GM12878 (cell line): ENCODE measurements around the gene CARD19. TPM values are rescaled to one million over a fixed set of nuclear protein-coding genes. Genes with fewer than 3 reads are reported as not detected.

ENCODE experiments used
- ATAC-seq: fragments of 200-7000 bp; cut with Tn5 transposase; 3 replicates; pipeline ENCODE4 v1.9.1; 2020; ENCODE audit warnings: mild to moderate bottlenecking, moderate library complexity
- BruUV-seq: library from RNA; stranded (reverse); fragments of 400-500 nt; replicated peaks from 2 replicates; lab custom pipeline; 2021; lab: Mats Ljungman, UMichigan
- CTCF ChIA-PET: fragments of 300-600 bp; sonication (Branson Sonifier 250); formaldehyde crosslinking; extraction: SDS; loops from one replicate; lab custom pipeline; 2021; ENCODE audit warnings: inconsistent platforms; lab: Yijun Ruan, JAX
- POLR2A ChIA-PET: fragments of 350-600 bp; formaldehyde crosslinking; extraction: SDS; loops from one replicate; lab custom pipeline; 2021; ENCODE audit warnings: inconsistent platforms; lab: Charles Lee
- RAD21 ChIA-PET: fragments of 300-600 bp; sonication (Branson Sonifier 250); formaldehyde crosslinking; loops from one replicate; lab custom pipeline; 2023; ENCODE audit warnings: antibody characterized with exemption; ENCODE audit not compliant: unreplicated experiment; lab: Charles Lee
- SMC1A ChIA-PET: fragments of 300-600 bp; sonication (Branson Sonifier 250); formaldehyde crosslinking; loops from one replicate; lab custom pipeline; 2023; ENCODE audit not compliant: unreplicated experiment, uncharacterized antibody; lab: Charles Lee
- DNase-seq: peaks from one replicate; pipeline ENCODE4 v3.0.0-alpha.2; 2011; ENCODE audit warnings: low read depth, low spot score
- FAIRE-seq: peaks from 3 replicates; lab custom pipeline; 2011; peaks lifted over from hg19 to GRCh38; lab: Jason Lieb, UNC
- H2AFZ ChIP-seq: 2 replicates; pipeline ENCODE4 v1.6.0; 2011; ENCODE audit warnings: low read depth, low read length, control low read depth; ENCODE audit not compliant: control insufficient read depth
- H3K27ac ChIP-seq: 2 replicates; pipeline ENCODE4 v1.5.1; 2011; ENCODE audit warnings: control low read depth; ENCODE audit not compliant: control insufficient read depth, insufficient read depth
- H3K27me3 ChIP-seq, 2 experiments: replicated peaks in 1 of 2; 2 replicates each; pipeline versions ENCODE4 v1.6.0 to v1.6.1; 2011; ENCODE audit warnings: low read length in 1 of 2; ENCODE audit not compliant: control insufficient read depth in 2 of 2, insufficient read depth in 2 of 2
- H3K36me3 ChIP-seq, 2 experiments: 2 replicates each; pipeline ENCODE4 v1.5.1; 2011; ENCODE audit warnings: low read length in 1 of 2; ENCODE audit not compliant: control insufficient read depth in 2 of 2, insufficient read depth in 2 of 2
- H3K4me1 ChIP-seq: 2 replicates; pipeline ENCODE4 v1.6.1; 2011; ENCODE audit warnings: mild to moderate bottlenecking, low read length, moderate library complexity, mixed read lengths; ENCODE audit not compliant: control insufficient read depth, insufficient read depth
- H3K4me2 ChIP-seq: 2 replicates; pipeline ENCODE4 v1.6.0; 2011; ENCODE audit warnings: control low read depth; ENCODE audit not compliant: control insufficient read depth, insufficient read depth
- H3K4me3 ChIP-seq: fragments of 200-600 bp; sonication (generic); 2 replicates; pipeline ENCODE4 v1.5.1; 2016
- H3K79me2 ChIP-seq: 2 replicates; pipeline ENCODE4 v1.6.0; 2011; ENCODE audit warnings: low read length; ENCODE audit not compliant: control insufficient read depth, insufficient read depth
- H3K9ac ChIP-seq: 2 replicates; pipeline ENCODE4 v1.8.0; 2011; ENCODE audit warnings: low read length, control low read depth, mixed read lengths; ENCODE audit not compliant: control insufficient read depth, insufficient read depth
- H3K9me3 ChIP-seq: replicated peaks from 3 replicates; pipeline ENCODE4 v1.5.1; 2011; ENCODE audit warnings: mild to moderate bottlenecking, low read length; ENCODE audit not compliant: control insufficient read depth, insufficient read depth
- H4K20me1 ChIP-seq: 2 replicates; pipeline ENCODE4 v1.6.0; 2011; ENCODE audit not compliant: control insufficient read depth, insufficient read depth
- ETV6 ChIP-seq, 2 experiments: fragments of 450-650 bp in 1 of 2; IDR thresholded peaks in 1 of 2; conservative IDR thresholded peaks in 1 of 2; 2 replicates each; pipeline ENCODE4 v1.6.1; 2014; ENCODE audit warnings: antibody characterized with exemption in 1 of 2, borderline replicate concordance in 1 of 2, low read depth in 1 of 2, mild to moderate bottlenecking in 1 of 2, moderate library complexity in 1 of 2
- IKZF1 ChIP-seq: fragments of 450-650 bp; conservative IDR thresholded peaks from 2 replicates; pipeline ENCODE4 v1.6.1; 2017; ENCODE audit warnings: antibody characterized with exemption, mild to moderate bottlenecking
- NBN ChIP-seq: fragments of 450-650 bp; IDR thresholded peaks from 2 replicates; pipeline ENCODE4 v1.6.1; 2016
- NRF1 ChIP-seq: conservative IDR thresholded peaks from 2 replicates; pipeline ENCODE4 v1.6.1; 2011; ENCODE audit warnings: mild to moderate bottlenecking, low read depth, low read length, improper control_type of control experiment
- POU2F2 ChIP-seq: IDR thresholded peaks from 3 replicates; pipeline ENCODE4 v1.6.1; 2011; ENCODE audit warnings: low read depth, mild to moderate bottlenecking, low read length, borderline replicate concordance
- RBBP5 ChIP-seq: fragments of 200-600 bp; sonication (generic); conservative IDR thresholded peaks from 2 replicates; pipeline ENCODE4 v1.6.1; 2016
- RELA ChIP-seq: fragments of 450-650 bp; IDR thresholded peaks from 2 replicates; pipeline ENCODE4 v1.8.0; 2014; ENCODE audit warnings: borderline replicate concordance; ENCODE audit not compliant: partially characterized antibody
- TCF3 ChIP-seq: IDR thresholded peaks from 2 replicates; pipeline ENCODE4 v1.6.1; 2012; ENCODE audit warnings: low read depth, mild to moderate bottlenecking, low read length, borderline replicate concordance; ENCODE audit not compliant: insufficient read depth
- ZNF207 ChIP-seq: fragments of 450-650 bp; IDR thresholded peaks from 2 replicates; pipeline ENCODE4 v1.6.1; 2014; ENCODE audit warnings: antibody characterized with exemption, mild to moderate bottlenecking, borderline replicate concordance
- ZZZ3 ChIP-seq: IDR thresholded peaks from 2 replicates; pipeline ENCODE4 v1.6.1; 2011; ENCODE audit warnings: low read depth; ENCODE audit not compliant: control insufficient read depth, insufficient read length
- WGBS: methylation state at CpG from one replicate; pipeline ENCODE4 v1.1.6; 2016; ENCODE audit warnings: low lambda C conversion rate; ENCODE audit not compliant: insufficient replicate concordance, insufficient coverage; ENCODE audit errors: missing lambda C conversion rate; 5-methylcytosine and 5-hydroxymethylcytosine counted together
- in situ Hi-C: fragments of 300-500 bp; cut with MboI; formaldehyde crosslinking; loops from 9 replicates; pipeline ENCODE4 v1.14.3; 2018; ENCODE audit warnings: mixed read lengths
- intact Hi-C: fragments of 100-400 bp; cut with micrococcal nuclease; formaldehyde crosslinking; loops from one replicate; pipeline ENCODE4 v1.14.2; 2022; ENCODE audit not compliant: unreplicated experiment
- polyA plus RNA-seq, 11 experiments: library from polyadenylated mRNA; depleted of rRNA in 4 of 11; unstranded in 6 of 11; stranded (reverse) in 5 of 11; fragments of >200 nt; fragmentation: Nextera tagmentation in 4 of 11; fragmentation: Illumina TruSeq in 1 of 11; extraction: Ambion mirVana in 4 of 11; extraction: Trizol in 1 of 11; gene quantifications; 1 replicate in 1 of 11; 2 replicates in 10 of 11; pipeline versions ENCODE4 v1.2.1 to v1.2.3, GENCODE V29; 2011 to 2016; ENCODE audit warnings: inconsistent platforms in 2 of 11, missing spikeins in 2 of 11, low read depth in 1 of 11
- total RNA-seq, 4 experiments: library from RNA; depleted of rRNA in 3 of 4; stranded (reverse); fragments of >200 nt in 3 of 4; fragmentation: Illumina TruSeq in 1 of 4; extraction: Trizol in 1 of 4; gene quantifications; 2 replicates each; pipeline versions ENCODE4 v1.2.1 to v1.2.3, GENCODE V29; 2013 to 2021

Gene CARD19
- total and polyA plus RNA-seq, 10 of the 15 experiments (the other 5 are each of a cell fraction or from before 2014, with no cell fraction given): 0.61 to 41.6 (median 19.9) TPM

DNA sequence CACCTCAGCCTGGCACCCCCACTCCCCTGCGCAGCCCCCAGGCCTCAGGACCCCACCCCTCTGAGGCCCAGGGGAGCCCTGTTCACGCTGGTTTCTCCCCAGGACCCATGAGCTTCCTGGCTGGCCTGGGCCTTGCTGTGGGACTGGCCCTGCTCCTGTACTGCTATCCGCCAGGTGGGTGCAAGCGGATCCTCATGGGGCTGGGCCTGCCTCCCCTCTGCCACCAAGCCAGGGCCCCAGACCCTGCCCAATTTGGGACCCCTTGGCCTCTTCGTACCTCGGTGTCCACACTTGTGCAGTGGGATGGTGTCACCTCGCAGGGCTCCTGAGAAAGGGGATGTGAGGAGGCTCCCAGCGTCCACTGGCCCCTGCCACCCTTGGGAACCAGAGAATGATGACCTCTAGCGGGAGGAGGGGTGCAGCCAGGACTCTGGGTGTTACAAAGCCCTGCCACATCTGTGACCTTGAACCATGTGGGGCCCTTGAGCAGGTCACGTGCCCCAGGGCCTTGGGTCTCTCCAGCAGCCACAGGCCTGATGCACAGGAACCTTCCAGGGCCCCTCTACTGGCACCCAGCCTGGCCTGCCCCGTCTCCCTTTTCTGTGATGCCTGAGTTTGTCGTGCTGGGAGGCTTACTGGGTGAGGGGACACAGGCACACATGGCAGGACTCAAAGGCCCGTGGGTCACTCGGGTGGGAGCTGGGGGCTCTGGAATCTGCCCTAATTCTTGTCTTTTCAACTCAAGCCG is 16.3 kb downstream of the CARD19 start:
- Histone ChIP-seq H3K4me2 (no peak overlapping the region), H4K20me1 (no peaks in the 10 kb centered on the region), H3K79me2 (no peaks in the 10 kb centered on the region), H3K9me3 (no peaks in the 10 kb centered on the region), H3K27me3 (no peaks in the 10 kb centered on the region)
- CTCF ChIA-PET: no interaction called here
- SMC1A ChIA-PET: no interaction called here
- RAD21 ChIA-PET: no interaction called here
- no peak for DNase-seq
- TF ChIP-seq RELA: no peak
- no peak for TF ChIP-seq TCF3
- TF ChIP-seq RBBP5: no peak
- no peak for TF ChIP-seq NRF1
- TF ChIP-seq IKZF1: no peak
- no peak for TF ChIP-seq ZZZ3
- TF ChIP-seq NBN: no peak
- TF ChIP-seq POU2F2: no peak
- no peak for TF ChIP-seq ETV6 (conservative IDR thresholded peaks at IDR 0.05 in 1 of 2, IDR thresholded peaks at IDR 0.05 in 1 of 2; ENCODE audit: borderline replicate concordance in 1 of 2, low read depth in 1 of 2)
- no peak for TF ChIP-seq ZNF207
- TF ChIP-seq, all 136 proteins: peak for 0
- POLR2A ChIA-PET: interaction anchor here (1.0 kb wide), 1 partner anchor 104 kb away, joined by 3 read pairs; no protein-coding TSS in a partner anchor
- ATAC-seq: no peak
- H3K27ac ChIP-seq: no peak overlapping the region
- H3K4me1 ChIP-seq: peaks cover 12% of the 10 kb centered on the region
- H3K4me3 ChIP-seq: no peak overlapping the region
- intact Hi-C loops (no loop called here), in situ Hi-C loops (no loop called here)
- 79% methylated on average over 15 of the region's 15 CpGs for WGBS
- peaks cover 0 to 8% of the 10 kb centered on the region in 2 experiments; a peak in 2 of 4 replicates for H3K36me3 ChIP-seq
- H3K9ac ChIP-seq: no peak overlapping the region
- no peak overlapping the region for H2AFZ ChIP-seq
- BruUV-seq: no TSS peak
- FAIRE-seq: no peak
